ENCODE results near the gene PLEKHG4.

PLEKHG4 gene

DNA sequence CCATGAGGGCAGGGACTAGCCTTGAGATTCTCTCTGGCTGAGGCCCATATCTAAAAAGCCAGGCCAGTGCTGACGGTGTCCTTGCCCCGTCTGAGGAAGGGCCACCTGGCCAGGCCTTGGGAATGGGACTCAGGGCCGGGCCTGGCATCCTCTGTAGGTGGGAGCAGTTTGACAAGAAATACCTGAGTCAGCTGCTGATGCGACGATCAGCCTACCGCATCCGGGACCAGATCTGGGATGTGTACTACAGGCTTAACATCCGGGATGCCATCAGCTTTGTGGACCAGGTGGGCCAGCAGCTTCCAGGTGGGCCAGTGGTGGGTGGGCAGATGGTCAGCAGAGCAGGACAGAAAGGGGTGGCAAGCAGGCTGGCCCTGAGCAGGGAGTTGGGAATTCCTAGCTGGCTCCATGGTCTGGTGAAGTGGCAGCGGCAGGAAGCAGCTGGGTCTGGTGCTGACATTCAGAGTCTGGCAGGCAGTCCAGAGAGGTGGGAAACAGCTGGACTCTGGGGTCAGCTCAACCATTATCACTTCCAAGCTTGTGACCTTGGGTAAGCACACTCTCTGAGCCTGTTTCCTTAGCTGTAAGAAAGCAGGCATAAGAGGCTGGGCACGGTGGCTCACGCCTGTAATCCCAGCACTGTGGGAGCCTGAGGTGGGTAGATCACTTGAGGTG lies 21.0 kb upstream of the PLEKHG4 start:
- no peak for DNase-seq

DNA sequence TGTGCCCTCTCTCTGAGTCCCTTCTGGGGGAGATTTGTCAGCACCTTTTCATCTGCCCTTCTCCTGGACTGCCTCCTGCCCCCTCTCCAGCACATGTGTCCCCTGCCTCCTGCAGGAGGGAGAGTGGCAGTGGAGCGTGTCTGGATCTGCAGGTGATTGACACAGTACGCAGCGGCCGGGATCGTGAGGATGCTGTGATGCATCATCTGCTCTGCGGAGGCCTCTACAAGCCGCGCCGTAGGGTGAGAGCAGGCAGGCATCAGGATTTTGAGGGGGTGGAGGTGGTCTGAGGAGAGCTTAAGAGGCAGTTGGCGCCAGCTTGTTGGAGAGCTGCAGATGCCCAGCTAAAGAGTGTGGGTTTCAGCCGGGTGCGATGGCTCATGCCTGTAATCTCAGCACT lies 19.6 kb upstream of the PLEKHG4 start:
- no peak for DNase-seq
- in situ Hi-C loops (cut with MboI; ENCODE audit: low pct_unique_long_range_greater_than_20kb, low sequenced_read_pairs) = no loop called here

More for the DNA sequence above, 21.0 kb upstream of the PLEKHG4 start:
- in situ Hi-C loops (cut with MboI; ENCODE audit: low pct_unique_long_range_greater_than_20kb, low sequenced_read_pairs) = no loop called here

DNA sequence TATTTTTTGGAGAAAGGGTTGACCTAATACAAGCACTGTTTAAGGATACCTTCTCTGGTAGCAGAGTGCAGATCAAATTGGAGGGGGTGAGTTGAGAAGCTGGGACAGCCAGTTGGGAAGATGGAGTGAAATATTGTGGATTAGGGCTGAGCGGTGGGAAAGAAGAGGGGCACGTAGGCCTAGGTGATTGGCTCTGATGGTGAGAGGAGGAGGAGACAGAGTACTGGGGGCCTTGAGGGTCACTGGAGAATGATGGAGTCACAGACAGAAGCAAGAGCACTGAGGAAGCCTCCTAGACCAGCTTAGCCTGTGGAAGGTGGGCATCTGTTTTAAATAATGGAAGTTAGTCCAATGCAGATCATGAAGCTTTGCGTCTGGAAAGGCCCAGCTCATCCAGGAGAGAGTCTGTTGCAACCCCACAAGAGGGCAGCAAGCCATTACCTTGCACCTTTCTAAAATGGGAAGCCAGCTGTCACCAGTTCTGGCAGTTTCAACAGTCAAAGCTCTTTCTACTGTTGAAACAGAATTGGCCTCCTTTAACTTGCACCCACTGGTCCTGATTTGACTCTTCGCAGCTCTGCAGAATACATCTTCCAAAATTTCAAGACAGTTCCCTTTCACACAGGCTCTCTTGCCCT lies 18.8 kb upstream of the PLEKHG4 start:
- DNase-seq = peak; percentile 65
- in situ Hi-C loops (cut with MboI; ENCODE audit: low pct_unique_long_range_greater_than_20kb, low sequenced_read_pairs) = no loop called here

DNA sequence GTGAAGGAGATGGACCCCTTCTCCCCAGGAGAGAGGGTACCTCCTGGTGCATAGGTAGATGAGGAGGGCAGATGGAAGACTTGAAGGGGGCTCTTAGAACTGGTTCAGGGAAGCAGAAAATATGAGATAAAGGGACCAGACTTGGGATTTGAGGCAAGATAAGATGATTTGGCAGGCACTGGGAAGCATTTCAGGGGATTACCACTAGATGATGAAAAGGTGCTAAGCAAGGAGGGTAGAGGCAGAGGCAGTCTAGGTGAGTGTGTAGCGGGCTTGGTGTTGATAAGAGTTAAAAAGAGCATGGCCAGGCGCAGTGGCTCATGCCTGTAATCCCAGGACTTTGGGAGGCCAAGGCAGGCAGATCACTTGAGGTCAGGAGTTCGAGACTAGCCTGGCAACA lies 16.1 kb upstream of the PLEKHG4 start:
- no peak for DNase-seq
- in situ Hi-C loops (cut with MboI; ENCODE audit: low pct_unique_long_range_greater_than_20kb, low sequenced_read_pairs) = no loop called here

DNA sequence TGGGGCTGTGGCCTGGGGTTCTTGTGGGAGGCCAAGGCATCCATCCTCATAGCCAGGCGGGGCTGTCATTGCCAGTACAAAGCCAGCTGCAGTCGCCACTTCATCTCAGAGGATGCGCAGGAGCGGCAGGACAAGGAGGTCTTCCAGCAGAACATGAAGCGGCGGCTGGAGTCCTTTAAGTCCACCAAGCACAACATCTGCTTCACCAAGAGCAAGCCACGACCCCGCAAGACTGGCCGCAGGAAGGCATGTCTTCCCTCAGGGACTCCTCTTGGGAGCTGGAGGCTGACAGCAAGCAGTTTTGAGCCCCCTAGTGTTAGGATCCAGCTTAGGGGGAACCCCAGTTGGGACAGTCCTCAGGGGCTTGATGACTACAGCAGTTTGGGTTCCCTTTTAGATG lies 15.1 kb upstream of the PLEKHG4 start:
- in situ Hi-C loops (cut with MboI; ENCODE audit: low pct_unique_long_range_greater_than_20kb, low sequenced_read_pairs) = no loop called here
- DNase-seq = no peak

DNA sequence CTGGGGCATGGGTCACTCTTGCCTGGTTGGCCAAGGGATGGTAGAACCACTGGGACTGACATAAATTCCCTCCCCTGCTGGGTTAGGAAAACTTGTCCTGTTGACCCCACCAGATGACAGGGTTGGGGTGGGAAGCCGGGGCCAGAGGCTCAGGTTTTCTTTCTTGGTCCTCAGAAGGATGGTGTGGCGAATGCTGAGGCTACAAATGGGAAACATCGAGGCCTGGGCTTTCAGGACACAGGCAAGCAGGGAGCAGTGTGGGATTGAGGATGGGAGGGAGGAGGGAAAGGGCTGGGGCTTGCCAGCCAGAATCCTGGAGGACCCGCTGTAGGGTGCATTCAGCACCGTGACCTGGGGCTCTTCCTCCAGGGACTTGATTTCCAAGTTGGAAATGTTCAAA lies 14.5 kb upstream of the PLEKHG4 start:
- in situ Hi-C loops (cut with MboI; ENCODE audit: low pct_unique_long_range_greater_than_20kb, low sequenced_read_pairs) = no loop called here
- no peak for DNase-seq

DNA sequence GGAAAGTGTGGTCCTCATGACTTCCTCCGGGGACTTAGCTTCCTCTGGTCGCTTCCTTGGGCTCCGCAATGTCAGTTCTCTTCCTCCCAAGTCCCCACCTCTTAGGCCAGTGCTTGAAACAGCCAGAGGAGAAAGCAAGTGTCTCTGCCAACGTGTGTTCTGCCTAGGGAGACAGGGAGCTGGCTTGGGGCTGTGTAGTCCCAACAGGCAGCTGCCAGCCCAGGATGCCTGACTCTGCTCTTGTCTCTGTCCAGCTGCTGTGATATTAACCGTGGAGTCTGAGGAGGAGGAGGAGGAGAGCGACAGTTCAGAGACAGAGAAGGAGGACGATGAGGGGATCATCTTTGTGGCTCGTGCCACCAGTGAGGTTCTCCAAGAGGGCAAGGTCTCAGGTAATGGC lies 13.5 kb upstream of the PLEKHG4 start:
- in situ Hi-C loops (cut with MboI; ENCODE audit: low pct_unique_long_range_greater_than_20kb, low sequenced_read_pairs) = no loop called here
- no peak for DNase-seq

DNA sequence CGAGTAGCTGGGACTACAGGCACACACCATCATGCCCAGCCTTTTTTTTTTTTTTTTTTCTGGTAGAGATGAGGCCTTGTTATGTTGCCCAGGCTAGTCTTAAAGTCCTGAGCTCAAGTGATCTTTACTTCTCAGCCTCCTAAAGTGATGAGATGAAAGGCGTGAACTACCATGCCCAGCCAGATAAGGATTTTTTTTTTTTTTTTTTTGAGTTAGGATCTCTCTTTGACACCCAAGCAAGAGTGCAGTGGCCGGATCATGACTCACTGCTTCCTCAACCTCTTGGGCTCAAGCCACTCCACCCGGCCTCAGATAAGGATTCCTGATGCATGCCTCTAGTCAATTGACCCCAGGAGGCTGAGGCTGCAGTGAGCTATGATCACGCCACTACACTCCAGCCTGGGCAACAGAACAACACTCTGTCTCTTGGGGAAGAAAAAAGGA lies 11.2 kb upstream of the PLEKHG4 start:
- peak; percentile 49 for DNase-seq
- in situ Hi-C loops (cut with MboI; ENCODE audit: low pct_unique_long_range_greater_than_20kb, low sequenced_read_pairs) = no loop called here

DNA sequence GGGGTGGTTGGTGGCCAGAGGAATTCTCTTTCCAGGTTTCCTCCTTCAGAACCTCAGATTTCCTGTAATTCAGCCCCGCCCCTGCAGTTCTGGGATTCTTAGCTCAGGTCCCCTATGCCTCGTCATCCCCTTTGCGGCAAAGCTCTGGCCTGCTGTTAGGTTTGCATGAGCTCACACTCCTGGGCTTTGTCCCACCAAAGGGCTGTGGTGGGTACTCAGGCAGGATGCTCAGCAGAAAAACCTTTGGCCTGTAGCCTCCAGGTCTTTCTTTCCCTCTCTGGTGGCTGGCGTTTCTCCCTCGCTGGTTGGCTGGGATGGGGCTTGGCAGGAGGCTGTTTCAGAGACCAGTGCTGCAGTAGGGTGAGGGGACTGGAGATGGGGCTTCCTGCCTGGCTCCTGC lies 9.6 kb upstream of the PLEKHG4 start:
- DNase-seq = no peak
- in situ Hi-C loops (cut with MboI; ENCODE audit: low pct_unique_long_range_greater_than_20kb, low sequenced_read_pairs) = no loop called here

DNA sequence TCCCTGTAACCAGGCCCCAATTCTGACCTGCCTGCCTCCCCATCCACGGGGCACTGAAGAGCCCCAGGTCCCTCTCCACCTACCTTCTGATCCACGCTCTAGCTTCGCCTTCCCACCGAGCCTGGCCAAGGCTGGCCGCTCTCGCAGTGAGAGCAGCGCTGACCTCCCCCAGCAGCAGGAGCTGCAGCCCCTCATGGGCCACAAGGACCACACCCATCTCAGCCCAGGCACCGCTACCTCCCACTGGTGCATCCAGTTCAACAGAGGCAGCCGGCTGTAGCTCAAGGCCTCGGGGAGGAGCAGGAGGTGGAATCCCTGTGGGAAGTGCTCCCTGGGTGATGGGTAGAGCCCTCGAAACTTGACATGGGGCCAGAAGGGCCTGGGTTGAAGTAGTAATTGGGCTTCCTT lies 8.4 kb upstream of the PLEKHG4 start:
- in situ Hi-C loops (cut with MboI; ENCODE audit: low pct_unique_long_range_greater_than_20kb, low sequenced_read_pairs) = no loop called here
- DNase-seq = no peak

DNA sequence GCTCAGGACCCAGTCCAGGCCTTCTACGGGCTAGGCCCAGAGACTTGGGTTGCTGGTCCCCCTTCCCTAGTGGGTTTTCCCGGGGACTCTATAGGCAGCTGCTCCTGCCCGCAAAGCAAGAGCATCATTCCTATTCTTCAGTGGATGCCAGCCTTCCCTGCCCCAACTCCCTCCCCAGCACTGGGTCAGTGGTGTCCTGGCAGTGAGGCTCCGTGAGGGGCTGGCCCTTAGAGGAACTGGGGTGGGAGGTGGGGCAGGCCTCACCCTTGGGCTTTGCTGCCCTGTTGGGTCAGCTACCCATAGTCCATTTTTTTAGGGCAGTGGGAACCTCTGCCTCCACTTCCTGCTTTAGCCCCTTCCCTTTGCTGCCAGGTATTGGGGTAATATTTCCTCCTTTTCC lies 7.9 kb upstream of the PLEKHG4 start:
- in situ Hi-C loops (cut with MboI; ENCODE audit: low pct_unique_long_range_greater_than_20kb, low sequenced_read_pairs) = no loop called here
- DNase-seq = no peak

DNA sequence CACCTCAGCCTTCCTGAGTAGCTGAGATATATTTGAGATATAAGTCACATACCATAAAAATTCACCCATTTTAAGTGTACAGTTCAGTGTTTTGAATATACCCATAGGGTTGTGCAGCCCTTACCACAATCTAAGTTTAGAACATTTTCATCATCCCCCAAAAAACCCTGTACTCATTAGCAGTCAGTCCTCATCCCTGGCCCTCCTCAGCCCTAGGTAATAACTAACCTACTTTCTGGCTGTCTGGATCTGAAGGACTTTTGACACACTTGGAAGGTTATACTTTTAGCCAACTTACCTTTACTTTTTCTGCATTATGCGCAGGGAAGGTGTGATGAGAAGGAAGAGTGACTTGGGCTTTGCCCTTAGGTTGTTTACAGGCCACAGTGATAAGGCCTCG lies 4.0 kb upstream of the PLEKHG4 start:
- in situ Hi-C loops (cut with MboI; ENCODE audit: low pct_unique_long_range_greater_than_20kb, low sequenced_read_pairs) = no loop called here
- DNase-seq = no peak

DNA sequence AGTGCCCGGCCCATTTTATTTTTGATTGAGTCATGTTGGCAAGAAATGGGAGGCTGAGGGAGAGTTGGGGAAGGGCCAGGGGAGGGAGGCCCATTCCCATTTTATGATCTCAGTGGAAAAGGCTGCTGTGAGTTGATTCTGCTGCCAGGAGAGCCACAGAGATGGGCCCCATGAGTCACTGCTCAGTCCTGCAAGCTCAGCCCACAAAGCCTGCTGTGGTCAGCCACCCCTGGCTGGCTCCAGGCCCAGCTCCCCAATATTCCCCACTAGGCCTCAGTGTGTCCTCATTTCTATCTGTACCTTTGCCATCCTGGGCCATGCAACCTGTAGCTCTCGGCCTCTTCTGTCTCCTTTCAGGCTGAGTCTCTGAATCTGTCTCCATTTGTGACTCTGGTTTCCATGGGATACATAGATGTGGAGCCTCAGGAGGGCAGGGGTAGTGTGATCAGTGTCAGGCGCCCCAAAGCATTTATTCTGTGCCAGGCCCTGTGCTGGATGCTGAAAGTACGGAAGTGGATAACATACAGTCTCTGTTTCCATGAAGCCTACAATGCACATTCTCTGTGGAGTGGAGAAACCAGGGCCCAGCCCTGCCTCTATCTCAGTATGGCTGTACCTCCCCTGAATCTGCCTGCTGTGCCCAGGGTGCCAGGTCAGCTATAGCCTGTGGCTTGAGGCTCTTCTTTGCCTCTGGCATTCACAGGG lies 1.9 kb upstream of the PLEKHG4 start:
- in situ Hi-C loops (cut with MboI; ENCODE audit: low pct_unique_long_range_greater_than_20kb, low sequenced_read_pairs) = no loop called here
- no peak for DNase-seq

DNA sequence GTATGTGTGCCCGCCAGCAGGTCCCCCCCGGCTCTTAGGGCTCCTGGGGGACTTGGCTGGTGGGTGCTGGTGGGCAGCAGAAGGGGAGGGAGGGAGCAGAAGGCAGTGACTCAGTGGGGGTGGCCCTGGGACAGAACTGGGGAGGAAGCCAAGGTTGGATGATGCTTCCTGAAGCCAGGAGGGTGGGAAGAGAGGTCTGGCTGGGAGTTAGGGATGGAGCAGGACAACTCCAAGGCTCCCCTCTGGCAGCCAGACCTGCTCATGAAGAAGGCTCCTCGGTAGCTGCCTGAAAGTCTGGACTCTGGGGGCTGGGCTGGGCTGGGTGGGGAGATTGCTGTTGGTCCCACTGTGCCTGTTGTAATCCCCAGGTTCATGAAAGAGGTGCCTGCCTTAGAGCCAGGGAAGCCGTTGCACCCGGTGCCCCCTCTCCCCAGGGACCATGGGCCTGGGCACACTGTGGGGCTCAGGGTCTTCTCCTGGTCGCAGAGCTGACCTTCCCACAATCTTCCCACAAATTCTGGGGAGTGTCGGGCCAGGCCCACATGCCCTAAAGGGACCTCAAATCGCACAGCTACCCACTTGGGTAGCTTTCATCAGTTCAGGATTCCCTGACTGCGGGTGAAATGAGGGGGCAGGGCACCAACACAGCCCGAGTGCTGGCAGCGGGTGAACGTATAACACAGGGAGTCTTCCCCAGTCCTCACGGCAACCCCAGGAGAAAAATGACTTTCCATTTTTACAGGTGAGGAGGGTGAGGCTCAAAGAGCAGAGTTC lies 1.1 kb upstream of the PLEKHG4 start:
- DNase-seq = no peak
- in situ Hi-C loops (cut with MboI; ENCODE audit: low pct_unique_long_range_greater_than_20kb, low sequenced_read_pairs) = no loop called here

DNA sequence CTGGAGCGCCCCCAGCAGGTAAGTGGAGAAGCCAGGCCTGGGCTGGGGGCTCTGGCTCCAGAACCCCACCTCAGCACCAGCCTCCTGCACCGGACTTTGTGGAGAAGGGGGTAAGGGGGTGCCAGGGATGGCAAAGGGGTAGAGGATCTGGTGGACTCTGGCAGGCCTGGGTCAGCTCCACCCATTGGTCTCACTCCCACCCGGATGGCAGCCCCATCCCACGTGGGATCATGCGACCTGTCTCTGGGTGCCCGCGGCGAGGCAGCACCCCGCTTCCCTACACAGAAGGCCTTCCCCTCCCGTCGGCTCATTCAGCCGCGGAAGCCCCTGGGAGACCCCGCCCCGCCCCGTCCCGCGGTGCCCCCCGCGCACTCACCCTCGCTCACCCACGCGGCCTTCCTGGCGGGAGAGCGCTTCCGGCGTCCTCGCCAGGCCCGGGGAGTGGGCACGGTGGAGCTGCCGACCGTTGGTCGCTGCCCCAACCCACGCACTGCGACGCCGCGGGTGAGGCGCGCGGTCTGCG lies 498 bp upstream of the PLEKHG4 start:
- peak; percentile 59 for DNase-seq
- in situ Hi-C loops (cut with MboI; ENCODE audit: low pct_unique_long_range_greater_than_20kb, low sequenced_read_pairs) = no loop called here

DNA sequence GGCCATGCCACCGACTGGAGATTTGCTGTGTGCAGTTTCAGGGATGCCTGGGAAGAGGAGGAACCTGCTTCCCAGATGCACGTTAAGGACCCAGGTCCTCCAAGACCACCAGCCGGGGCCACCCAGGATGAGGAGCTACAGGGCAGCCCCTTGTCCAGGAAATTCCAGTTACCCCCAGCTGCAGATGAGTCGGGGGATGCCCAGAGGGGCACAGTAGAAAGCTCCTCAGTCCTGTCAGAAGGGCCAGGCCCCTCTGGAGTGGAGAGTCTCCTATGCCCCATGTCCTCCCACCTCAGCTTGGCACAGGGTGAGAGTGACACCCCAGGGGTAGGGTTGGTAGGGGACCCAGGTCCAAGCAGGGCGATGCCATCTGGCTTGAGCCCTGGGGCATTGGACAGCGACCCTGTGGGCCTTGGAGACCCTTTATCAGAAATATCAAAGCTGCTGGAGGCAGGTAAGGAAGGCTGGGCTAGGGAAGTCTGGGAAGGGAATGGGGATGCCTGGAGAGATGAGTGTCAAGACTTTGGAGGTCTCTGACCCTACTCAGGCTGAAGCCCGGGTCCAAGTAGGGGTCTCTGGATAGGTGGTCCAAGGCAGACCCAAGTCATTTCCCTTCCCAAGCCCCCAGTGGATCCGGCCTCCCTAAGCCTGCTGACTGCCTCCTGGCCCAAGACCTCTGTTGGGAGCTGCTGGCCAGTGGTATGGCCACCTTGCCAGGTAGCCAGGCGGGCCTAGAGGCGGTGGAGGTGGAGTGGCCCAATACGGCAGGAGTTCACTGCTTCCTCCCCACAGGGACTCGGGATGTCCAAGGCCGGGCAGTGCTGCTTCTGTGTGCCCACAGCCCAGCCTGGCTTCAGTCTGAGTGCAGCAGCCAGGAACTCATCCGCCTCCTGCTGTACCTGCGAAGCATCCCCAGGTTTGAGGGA lies 1.0 kb downstream of the PLEKHG4 start:
- in situ Hi-C loops (cut with MboI; ENCODE audit: low pct_unique_long_range_greater_than_20kb, low sequenced_read_pairs) = no loop called here
- DNase-seq = no peak

DNA sequence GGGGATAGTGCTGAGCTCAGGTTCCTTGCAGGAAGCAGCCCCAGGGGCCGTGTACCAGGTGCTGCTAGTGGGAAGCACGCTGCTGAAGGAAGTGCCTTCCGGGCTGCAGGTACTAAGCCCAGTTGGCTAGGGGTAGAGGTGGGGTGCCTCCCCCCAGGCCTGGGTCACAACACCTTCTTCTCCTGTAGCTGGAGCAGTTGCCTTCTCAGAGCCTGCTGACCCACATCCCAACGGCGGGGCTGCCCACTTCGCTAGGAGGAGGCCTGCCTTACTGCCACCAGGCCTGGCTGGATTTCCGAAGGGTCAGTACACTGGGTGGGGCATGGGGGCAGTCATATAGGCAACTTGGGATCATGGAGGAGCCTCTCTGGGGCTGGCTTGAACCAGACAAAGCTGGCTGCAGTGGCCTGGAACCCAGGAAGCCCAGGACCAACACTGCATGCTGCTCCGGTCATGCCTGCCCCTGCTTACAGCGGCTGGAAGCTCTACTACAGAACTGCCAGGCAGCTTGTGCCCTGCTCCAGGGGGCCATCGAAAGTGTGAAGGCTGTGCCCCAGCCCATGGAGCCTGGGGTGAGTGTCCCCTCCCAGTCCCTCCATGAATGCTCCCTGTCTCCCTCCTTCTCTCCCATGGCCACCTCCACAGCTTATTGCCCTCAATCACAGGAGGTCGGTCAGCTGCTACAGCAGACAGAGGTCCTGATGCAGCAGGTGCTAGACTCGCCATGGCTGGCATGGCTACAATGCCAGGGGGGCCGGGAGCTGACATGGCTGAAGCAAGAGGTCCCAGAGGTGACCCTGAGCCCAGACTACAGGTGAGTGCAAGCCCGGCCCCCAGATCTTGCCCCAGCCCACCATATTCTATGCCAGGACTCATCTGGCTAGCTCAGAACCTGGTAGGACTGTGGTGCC lies 2.5 kb downstream of the PLEKHG4 start:
- DNase-seq = no peak
- in situ Hi-C loops (cut with MboI; ENCODE audit: low pct_unique_long_range_greater_than_20kb, low sequenced_read_pairs) = no loop called here

DNA sequence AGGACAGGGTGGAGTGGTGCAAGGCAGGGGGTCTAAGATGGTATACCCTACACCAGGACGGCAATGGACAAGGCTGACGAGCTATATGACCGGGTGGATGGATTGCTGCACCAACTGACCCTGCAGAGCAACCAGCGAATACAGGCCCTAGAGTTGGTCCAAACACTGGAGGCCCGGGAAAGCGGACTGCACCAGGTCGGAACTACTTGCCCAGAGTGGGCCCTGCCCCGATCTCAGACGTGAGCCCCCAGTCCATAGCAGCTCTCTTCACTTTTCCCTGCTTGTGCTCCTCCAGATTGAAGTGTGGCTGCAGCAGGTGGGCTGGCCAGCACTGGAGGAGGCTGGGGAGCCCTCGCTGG lies 3.1 kb downstream of the PLEKHG4 start:
- in situ Hi-C loops (cut with MboI; ENCODE audit: low pct_unique_long_range_greater_than_20kb, low sequenced_read_pairs) = no loop called here
- no peak for DNase-seq
